HG02571 (cell line): ENCODE data around the gene SIGLEC15.
"Not testable (repeated sequence)": the region's sequence is repeated elsewhere in the genome, so short reads cannot be mapped to it uniquely, and the experiment has no call there.

Source experiments
- ATAC-seq: cut with Tn5 transposase; IDR thresholded peaks from one replicate; pipeline ENCODE4 v1.9.1; 2021; ENCODE audit warnings: mild to moderate bottlenecking, moderate library complexity; ENCODE audit not compliant: unreplicated experiment

The SIGLEC15 gene, protein sequence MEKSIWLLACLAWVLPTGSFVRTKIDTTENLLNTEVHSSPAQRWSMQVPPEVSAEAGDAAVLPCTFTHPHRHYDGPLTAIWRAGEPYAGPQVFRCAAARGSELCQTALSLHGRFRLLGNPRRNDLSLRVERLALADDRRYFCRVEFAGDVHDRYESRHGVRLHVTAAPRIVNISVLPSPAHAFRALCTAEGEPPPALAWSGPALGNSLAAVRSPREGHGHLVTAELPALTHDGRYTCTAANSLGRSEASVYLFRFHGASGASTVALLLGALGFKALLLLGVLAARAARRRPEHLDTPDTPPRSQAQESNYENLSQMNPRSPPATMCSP

DNA sequence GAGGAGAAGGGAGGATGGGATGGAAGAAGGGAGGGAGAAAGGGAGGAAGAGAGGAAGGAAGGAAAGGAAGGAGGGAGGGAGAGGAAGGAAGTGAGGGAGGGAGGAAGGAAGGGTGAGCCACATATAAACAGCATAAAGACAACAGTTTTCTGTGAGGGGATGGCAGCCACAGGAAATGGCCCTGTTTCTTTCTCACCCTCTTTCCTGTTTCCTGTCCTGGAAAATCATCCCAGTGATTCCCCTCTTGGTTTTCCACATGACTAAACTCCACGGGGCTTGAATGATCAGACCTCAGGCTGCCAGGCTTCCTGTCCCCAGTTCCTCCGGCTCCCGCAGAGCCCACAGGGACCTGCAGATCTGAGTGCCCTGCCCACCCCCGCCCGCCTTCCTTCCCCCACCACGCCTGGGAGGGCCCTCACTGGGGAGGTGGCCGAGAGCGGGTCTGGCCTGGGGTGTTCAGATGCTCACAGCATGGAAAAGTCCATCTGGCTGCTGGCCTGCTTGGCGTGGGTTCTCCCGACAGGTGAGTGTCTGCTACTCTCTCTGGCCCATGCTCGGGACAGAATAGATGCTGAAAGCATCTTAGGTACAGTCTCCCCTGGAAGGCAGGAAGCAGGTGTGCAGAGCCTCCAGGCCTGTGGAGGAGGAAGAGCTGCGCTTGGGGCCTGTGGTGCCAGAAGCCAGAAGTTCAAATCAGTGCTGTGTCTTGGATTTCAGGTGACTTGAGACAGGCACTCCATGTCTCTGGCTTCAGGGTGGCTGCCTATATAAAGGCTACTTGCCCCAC, at the start of gene SIGLEC15:
Gene SIGLEC15, plus strand, starts transcription at position 418 of the 787 bp plus-strand sequence. Its CDS starts 54 bp downstream, at position 472.
- ATAC-seq, result no peak

DNA sequence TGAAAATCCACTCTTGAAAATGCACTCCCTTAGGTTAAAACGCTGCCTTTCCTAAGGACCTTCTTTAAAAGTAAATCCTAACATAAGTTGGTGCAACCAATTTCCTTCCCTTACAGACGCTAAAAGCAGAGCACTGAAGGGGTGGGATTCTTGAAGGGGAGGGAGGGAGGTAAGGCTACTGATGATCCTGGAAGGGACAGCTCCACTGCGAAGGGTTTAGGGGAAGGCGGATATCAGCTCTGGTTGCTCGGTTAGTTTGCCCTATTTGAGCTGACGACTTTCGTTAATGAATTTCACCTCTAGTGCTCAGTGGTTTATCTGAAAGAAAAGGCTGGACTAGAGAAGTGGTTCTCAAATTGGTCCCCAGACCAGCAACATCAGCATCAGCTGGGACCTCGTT, 49.7 kb upstream of the SIGLEC15 start:
- no peak for ATAC-seq

DNA sequence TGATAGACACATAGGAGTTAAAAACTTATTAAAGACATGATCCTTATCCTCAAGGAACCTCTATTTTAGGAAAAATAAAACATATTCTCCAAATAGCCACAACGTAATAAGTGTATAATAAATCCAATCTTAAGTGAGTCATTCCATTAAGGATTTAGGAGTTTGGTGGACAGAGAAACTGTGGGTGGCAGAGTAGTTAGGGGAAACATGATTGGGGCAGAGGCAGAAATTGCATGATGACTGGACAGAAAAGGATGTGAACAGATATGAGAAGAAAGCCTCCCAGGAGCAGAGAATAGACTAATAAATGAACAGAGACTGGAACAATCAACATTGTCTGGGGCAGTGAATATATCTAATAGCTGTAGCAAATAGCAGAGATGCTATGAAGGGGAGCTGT, 48.1 kb upstream of the SIGLEC15 start:
- ATAC-seq, result no peak

DNA sequence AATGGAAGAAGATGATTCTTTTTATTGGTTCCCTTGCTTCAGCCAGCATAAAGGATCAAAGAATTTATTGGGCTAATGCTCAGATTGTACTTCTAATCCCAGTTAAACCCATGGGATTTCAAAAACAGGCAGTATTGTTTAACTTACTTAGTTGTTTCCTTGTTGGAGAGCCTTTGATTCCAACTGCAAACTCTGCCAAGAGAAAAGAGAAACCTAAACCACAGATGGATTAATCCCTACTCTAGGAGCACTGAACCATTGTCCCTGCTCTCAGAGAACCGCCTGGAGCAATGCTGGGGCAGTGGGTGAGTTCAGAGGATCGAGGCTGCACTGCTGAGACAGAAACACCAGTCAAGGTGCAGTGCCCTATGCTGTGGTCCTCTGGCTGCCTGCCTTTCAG, 44.9 kb upstream of the SIGLEC15 start:
- no peak for ATAC-seq

DNA sequence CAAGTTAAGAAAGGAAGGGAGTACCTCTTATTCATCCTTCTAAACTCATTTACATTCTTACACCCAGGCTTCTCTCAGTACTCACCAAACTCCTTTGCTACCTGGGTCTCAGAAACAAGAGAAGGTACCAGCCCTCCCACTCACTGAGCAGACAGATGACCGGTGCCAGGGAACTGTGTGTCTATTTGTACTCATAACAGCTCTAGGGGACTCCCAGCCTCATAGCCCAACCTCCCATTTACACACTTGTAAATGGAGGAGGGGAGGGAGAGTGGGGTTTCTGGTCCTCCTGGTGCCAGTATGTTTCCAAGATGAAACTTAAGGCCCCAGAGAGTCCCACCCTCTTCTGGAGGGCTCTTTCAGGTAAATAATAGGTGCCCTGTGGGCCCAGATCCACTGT, 42.8 kb upstream of the SIGLEC15 start:
- no peak for ATAC-seq

DNA sequence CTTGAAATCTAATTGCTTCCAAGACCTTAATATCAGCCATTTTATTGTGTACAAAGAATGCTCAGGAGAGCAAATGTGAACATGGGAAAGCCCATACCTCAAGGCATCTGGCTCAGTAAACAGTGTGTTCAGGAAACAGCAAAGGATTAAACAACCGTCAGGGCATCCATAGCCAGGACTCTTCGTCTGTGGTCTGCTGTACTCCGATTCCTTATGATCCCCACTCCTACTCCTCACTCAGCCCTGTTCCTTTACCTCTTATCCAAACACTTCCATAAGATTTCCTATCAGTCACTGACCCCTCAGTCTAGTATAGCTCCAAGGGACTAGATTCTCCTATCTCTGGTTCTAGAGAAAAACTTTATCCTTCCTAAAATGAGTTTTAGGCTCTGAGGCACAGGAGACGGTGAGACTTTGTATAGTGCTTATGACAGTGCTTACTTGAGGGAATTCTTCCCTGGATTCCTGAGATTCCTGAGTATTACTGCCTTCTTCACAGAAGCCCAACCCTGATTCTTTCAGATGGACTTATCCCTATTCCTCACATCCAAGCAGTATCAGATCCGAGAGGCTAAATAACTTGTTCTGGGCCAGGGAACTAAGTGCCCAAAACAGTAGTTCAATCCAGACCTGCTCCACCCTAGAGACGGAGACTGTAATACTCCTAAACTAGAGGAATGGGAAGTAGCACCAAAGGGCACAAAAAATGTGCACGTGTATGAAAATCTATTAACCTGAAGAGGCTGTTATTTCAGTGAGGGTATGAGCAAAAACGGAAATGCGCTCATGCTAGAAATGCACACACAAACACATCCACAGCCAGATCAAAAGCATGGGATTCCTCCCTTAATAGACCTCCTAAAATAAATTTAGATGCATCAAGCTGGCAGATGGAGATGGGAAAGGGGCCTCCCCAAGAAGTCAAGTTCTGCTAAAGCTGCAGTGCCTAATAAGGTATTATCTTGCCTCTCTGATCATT, 42.1 kb upstream of the SIGLEC15 start:
- ATAC-seq, result no peak

DNA sequence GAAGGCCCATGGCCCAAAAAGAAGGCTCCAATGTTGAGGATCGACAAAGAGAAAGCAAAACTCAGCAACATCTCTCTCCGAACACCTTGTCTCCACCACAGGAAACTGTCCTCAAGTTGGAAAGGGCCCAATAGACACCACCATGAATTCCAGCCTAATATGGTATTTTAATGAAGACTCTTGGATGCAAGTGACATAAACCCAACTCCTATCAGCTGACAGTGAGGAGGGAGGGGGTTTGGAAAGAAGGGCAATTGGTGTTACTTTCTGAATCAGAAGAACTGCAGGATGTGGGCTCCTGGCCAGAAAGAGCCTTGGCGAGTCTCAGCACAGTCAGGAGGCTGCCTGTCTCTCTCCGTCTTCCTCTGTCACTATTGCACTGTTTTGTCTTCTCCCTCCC, 40.3 kb upstream of the SIGLEC15 start:
- no peak for ATAC-seq

DNA sequence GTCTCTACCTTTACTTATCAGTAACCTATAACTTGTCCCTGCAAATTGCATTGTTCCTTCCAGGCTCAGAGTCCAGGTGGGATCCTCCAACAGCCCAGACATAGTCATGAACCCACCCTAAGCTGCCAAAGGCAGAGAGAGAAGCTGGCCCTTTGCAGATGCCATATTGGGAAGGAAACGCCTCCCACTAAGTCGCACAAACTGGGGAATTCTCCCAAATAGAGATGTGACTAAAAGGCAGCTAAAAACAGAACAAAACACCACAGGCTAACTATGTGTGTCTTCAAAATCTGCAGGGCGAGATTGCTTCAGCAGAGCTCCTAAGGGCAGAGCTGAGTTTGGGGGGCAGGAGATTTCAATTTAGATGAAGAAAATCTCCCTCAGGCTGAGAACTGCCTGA, 38.5 kb upstream of the SIGLEC15 start:
- no peak for ATAC-seq

DNA sequence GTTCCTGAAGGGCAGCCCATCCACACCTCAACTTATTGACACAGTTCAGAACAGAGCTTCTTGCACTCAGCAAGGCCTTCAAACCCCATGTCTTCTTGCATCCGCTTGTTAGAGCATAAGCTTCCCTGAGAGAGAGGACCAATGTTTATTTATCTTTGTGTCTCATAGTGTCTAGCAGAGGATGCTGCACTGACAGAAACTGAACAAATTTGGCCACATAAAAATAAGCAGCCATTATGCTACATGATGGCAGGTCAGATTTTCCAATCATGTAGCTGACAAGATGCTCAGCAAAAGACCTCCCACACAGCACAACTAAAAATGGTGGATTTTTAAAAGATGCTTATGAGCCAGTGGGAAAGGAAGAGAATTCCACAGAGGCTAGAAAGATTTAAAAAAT, 38.1 kb upstream of the SIGLEC15 start:
- ATAC-seq, result no peak

DNA sequence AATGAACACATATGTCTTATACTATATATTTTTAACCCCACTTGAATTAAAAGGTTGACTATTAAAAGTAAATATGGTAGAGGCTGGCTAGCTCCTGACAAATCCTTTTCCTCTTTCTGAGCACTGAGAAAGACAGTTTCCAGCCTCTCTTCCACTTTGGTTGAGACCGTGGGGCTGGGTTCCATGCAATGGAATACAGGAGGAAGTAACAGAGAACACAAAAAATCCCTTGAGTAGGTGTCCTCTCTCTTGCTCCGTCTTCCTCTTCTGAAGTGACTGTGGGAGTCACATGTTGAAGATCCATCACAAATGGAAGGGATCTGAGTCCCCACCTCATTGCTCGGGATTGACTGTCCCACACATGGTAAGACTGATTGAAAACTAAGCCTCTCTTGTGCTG, 36.6 kb upstream of the SIGLEC15 start:
- ATAC-seq, result no peak

DNA sequence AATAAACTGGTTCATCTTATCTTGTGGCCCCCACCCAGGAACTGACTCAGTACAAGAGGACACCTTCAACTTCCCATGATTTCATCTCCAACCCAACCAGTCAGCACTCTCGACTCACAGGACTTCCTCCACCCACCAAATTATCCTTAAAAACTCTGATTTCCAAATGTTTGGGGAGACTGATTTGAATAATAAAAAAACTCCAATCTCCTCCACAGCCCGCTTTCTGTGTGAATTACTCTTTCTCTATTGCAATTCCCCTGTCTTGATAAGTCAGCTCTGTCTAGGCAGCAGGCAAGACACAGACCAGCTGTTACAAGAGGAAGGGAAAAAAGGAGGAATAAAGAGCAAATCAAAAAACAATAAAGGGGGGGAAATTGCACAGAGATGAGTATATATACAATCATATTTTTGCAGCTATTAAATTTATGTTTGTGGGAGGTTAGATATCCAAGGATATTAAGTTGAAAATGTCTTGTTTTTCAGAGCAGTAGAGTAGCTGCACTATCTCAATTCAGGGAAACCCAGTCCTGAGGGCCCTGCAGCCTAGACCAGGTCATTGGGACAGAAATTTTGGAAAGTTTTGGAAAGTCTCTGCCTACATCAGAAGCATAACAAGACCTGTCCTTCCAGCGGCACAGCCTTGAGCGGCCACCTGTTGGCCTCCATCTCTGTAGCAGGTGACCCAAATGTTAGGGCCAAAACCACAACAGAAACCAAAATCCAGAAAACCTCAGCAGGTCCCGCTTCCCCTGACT, 32.8 kb upstream of the SIGLEC15 start:
- no peak for ATAC-seq

DNA sequence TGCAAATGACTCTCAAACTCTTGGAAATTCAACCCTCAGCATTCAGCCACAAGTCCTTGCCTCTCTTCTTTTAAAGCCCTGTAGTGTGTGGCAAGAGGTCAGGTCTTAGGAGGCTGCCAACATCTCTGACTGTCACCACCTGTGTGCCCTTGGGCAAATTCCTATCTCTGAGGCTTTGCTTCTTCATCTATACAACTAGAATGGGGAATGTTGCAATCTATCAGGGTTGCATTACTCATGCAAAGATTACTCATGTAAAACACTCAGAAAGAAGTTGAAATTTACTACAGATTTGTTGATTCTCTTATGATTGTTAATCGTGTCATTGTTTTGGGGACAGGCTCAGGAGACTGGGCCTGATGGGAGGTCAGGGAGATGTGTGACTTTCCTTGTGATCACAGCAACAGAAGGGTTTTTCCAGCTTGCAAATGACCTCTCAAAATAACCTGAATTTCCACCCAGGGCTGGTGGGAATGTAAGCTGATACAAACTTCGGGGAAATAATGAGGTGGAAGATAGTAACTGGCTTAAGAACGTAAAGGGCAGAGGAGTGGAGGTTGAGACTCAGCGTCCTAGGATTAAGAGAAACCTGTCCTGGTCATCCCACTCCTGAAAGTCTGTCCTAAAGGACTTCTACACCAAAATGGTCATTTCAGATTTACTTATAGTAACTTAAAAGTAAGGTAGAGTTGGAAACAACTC, 32.1 kb upstream of the SIGLEC15 start:
- ATAC-seq, result no peak

DNA sequence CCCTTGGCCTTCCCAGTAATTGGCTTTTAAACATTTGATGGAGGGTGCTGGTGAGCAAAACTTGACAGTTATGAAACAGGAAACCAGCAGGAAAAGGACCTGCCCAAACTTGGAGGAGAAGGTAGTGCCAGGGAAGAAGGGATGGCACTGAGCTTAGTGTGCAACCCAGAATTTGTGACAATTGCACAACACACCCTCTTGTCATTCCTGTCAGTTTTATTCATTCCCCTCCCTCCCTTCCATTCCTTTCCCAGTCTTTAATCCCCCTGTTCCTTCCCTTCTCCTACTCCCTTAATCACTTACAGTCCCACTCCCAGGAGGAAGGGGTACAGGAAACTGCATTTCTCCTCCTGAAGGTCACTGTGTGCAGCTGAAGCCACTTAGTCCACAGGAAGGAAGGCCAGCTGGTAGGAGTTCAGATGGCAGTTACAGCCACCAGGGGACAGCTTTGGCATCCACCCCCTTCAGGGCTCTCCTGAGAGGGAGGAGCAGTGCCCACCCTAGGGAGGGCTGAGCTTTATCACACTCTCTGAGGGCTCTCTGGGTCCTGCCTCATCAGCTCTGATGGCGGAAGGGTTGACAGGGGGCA, 24.0 kb upstream of the SIGLEC15 start:
- no peak for ATAC-seq

DNA sequence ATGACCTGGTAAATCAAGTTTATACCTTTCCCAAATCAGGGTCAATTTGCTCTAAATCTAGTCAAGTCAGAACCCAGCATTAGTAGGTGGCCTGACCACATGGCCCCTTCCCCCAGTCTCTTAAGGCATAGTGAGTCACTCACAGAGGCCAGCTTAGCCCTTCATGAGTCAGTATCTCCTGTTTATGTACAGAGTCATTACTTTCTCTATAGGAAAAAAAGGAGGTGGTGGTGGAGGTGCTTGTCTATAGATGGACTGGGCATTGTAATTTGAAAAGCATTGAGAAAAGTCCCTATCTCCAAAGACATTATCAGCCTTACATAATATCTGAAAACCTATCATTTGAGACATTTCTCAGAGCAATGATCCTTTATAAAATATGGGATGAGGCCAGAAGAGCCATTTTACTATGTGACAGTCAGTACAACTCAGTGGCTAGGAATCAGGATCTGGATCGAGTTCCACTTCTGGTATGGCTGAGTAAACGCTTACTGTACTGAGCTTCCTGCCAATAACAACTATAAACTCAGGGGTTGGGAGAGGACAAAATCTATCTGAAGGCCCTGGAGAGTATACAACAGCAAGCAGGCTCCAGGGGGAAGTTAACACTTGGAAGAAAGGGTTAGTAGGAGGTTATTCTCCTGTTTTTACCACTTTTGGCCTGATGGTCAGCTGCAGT, 22.5 kb upstream of the SIGLEC15 start:
- no peak for ATAC-seq

DNA sequence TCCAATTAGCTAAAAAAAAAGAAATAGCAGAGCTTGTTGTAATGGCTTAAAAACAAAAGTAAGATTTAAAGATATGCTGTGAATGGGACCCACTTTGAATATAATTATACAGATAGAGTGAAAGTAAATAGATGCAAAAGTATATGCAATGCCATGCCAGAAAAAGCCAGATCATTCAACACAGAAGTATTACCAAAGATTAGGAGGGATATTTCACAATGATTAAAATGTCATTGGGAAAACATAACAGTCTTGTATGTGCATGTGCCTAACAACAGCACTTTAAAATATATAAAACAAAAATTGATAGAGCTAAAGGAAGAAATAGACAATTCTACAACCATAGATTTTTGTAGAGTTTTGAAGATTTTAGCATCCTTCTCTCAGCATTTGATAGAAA, 19.9 kb upstream of the SIGLEC15 start:
- no peak for ATAC-seq

DNA sequence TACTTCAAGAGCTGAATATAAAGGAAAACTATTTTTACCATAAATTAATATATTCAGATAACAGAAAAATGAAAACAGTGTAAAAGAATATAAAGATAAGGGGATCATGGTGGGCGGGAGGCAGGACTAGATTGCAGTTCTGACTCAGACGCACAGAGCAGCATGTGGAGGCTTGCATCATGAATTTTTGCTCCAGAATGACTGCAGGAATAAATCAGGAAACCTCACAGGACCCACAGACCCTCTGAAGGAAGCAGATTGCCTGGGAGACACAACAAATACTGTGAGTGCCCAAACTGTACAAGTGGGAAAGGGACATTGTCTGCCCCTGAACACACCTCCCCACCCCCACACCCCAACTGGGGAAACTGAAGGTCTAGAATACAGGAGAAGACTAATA, 19.2 kb upstream of the SIGLEC15 start:
- no peak for ATAC-seq

DNA sequence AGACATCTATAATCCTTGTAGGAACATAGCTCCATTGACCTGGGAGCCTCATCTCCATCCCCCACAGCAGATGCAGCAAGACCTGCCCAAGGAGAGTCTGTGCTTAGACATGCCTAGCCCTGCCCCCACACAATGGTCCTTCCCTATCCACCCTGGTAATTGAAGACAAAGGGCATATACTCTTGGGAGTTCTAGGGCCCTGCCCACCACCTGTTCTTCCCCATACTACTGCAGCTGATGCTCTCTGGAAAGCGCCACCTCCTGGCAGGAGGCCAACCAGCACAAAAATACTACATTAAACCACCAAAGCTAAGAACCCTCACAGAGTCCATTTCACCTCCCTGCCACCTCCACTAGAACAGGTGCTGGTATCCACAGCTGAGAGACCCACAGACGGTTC, 18.3 kb upstream of the SIGLEC15 start:
- ATAC-seq, result not testable (repeated sequence)

DNA sequence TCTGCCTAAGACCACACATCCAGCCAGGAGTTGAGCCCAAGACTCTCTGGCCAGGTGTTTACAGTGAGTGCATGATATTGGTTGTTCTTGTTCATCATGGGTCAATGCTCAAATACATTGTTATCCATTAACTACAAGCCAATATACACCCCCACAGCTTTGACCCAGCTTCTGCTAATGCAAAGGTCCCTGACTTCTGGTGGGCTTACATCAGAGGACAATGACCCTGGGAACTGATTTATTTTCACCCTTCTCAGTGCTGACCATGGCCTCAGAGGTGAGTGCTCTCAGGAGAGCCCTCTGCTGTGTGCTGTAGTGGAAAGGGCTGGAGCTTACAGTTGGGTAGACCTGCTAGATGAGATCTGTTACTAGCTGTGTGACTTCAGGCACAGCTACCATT, 10.7 kb upstream of the SIGLEC15 start:
- not testable (repeated sequence) for ATAC-seq

DNA sequence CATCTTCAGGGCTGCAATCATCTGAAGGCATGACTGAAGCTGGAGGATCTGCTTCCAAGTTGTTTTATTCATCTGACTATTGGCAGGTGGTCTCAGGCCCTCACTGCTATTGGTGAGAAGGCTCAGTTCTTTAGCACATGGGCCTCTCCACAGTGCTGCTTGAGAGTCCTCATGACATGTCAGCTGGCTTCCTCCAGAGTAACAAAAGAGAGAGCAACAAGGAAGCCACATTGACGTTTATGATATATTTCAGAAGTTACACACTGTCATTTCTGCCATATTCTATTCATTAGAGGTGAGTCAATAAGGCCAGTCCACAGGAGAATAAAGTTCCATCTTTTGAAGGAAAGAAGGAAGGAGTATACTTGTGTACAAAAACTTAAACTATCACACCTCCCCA, 7.9 kb upstream of the SIGLEC15 start:
- ATAC-seq, result no peak
